NT2/D1 (cell line): ENCODE measurements around the gene RPL6.

Source experiments
- DNase-seq: peaks from one replicate; pipeline ENCODE4 v3.0.0-alpha.2; 2011; ENCODE audit warnings: low read depth, low spot score
- H3K27me3 ChIP-seq: 2 replicates; pipeline ENCODE4 v1.6.0; 2011; ENCODE audit warnings: mild to moderate bottlenecking; ENCODE audit not compliant: insufficient read length, insufficient read depth
- H3K36me3 ChIP-seq: 2 replicates; pipeline ENCODE4 v1.6.1; 2011; ENCODE audit warnings: mild to moderate bottlenecking, low read length, mixed read lengths; ENCODE audit not compliant: insufficient read depth, insufficient read length
- H3K4me1 ChIP-seq: 2 replicates; pipeline ENCODE4 v1.5.1; 2011; ENCODE audit not compliant: insufficient read depth, insufficient read length
- H3K4me3 ChIP-seq: 2 replicates; pipeline ENCODE4 v1.5.1; 2011; ENCODE audit warnings: low read depth; ENCODE audit not compliant: insufficient read length
- H3K9ac ChIP-seq: 2 replicates; pipeline ENCODE4 v1.6.0; 2011; ENCODE audit warnings: low read depth; ENCODE audit not compliant: insufficient read length
- H3K9me3 ChIP-seq: 2 replicates; pipeline ENCODE4 v1.5.1; 2011; ENCODE audit warnings: mild to moderate bottlenecking, low read length; ENCODE audit not compliant: insufficient read depth
- SUZ12 ChIP-seq: IDR thresholded peaks from 2 replicates; pipeline ENCODE4 v1.6.1; 2011; ENCODE audit not compliant: insufficient read length, insufficient read depth; ENCODE audit errors: extremely low read depth
- YY1 ChIP-seq: IDR thresholded peaks from 2 replicates; pipeline ENCODE4 v1.6.1; 2011; ENCODE audit not compliant: insufficient read length, insufficient read depth
- ZNF274 ChIP-seq: IDR thresholded peaks from 2 replicates; pipeline ENCODE4 v1.6.1; 2011; ENCODE audit warnings: mild to moderate bottlenecking, low read depth, low read length

Gene RPL6

DNA sequence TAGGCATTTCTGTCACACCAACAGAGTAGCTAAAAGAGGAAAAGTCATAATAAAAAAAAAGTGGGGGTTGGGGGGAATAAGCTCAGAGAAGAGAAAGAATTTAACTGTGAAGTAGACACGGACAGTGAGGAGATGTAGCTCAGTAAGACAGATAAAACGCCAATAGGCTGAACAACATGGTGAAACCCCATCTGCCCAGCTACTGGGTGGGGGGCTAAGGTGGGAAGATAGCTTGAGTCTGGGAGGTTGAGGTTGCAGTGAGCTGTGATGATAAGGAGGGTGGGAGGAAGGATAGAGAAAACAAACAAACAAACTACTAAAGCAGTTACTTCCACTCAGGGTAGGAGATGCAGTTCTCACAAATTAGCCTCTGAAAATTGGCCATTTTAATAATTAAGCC is 52.2 kb downstream of the RPL6 start:
- no peak for DNase-seq
- no peaks in the 10 kb centered on the region for H3K27me3 ChIP-seq
- no peak overlapping the region for H3K9ac ChIP-seq
- H3K9me3 ChIP-seq, result no peaks in the 10 kb centered on the region
- no peaks in the 10 kb centered on the region for H3K4me1 ChIP-seq
- no peak overlapping the region for H3K4me3 ChIP-seq
- TF ChIP-seq SUZ12 (no peak), YY1 (no peak), ZNF274 (no peak)
- H3K36me3 ChIP-seq, result no peaks in the 10 kb centered on the region
